ENCODE measurements around the gene SBK1. TPM values are rescaled to one million over a fixed set of nuclear protein-coding genes. Genes with fewer than 3 reads are reported as not detected.
"Not testable (repeated sequence)": the region's sequence is repeated elsewhere in the genome, so short reads cannot be mapped to it uniquely, and the experiment has no call there.

Gene SBK1
- 1 to 10 TPM; 1.3 to 2.7 (median 1.8) TPM for total RNA-seq

GRCh38 chr16:28291651-28292626 is at the start of gene SBK1:
Gene SBK1 (plus strand): TSS chr16:28292525. CDS start chr16:28317392, 24,867 bp downstream.
- H3K4me3 ChIP-seq (ENCODE audit: low read depth, poor library complexity, severe bottlenecking), result peak within 1 kb of the TSS; percentile 13
- intact Hi-C loops (cut with DNase I; ENCODE audit: low total_unique reads), result no loop called here
- TF ChIP-seq CTCF (IDR thresholded peaks at IDR 0.05) (no peak), POLR2A (IDR thresholded peaks at IDR 0.05) (no peak)
- peak in 1 of 2 donors; percentile 34 for DNase-seq (ENCODE audit: low spot score in 2 of 2)
- WGBS, 2 donors, result 2 to 3% methylated on average over 25 to 46 of the region's 88 CpGs

- DNase-seq (ENCODE audit: low spot score in 2 of 2); intact Hi-C loops (cut with DNase I; ENCODE audit: low total_unique reads); H3K4me3 ChIP-seq (ENCODE audit: low read depth, poor library complexity, severe bottlenecking): not testable (repeated sequence)
- WGBS, 2 donors, result 86 to 88% methylated on average over 2 of the region's 2 CpGs
Measured at GRCh38 chr16:28249483-28249882, 42.8 kb upstream of the SBK1 start.

GRCh38 chr16:28250999-28251398 is 41.3 kb upstream of the SBK1 start:
- intact Hi-C loops (cut with DNase I; ENCODE audit: low total_unique reads), result no loop called here
- WGBS, 2 donors, result 48 to 51% methylated on average over 3 of the region's 3 CpGs
- no peak for DNase-seq (ENCODE audit: low spot score in 2 of 2)
- TF ChIP-seq CTCF (IDR thresholded peaks at IDR 0.05), result no peak
- no peak for TF ChIP-seq POLR2A (IDR thresholded peaks at IDR 0.05)
- no peak overlapping the region for H3K4me3 ChIP-seq (ENCODE audit: low read depth, poor library complexity, severe bottlenecking)

- H3K4me3 ChIP-seq (ENCODE audit: low read depth, poor library complexity, severe bottlenecking), result no peak overlapping the region
- intact Hi-C loops (cut with DNase I; ENCODE audit: low total_unique reads), result no loop called here
- TF ChIP-seq POLR2A (IDR thresholded peaks at IDR 0.05), result no peak
- no peak for TF ChIP-seq CTCF (IDR thresholded peaks at IDR 0.05)
- no peak for DNase-seq (ENCODE audit: low spot score in 2 of 2)
- 79 to 85% methylated on average over 6 of the region's 6 CpGs for whole genome bisulfite sequencing, 2 donors
Measured at GRCh38 chr16:28254158-28254557, 38.2 kb upstream of the SBK1 start.

GRCh38 chr16:28255838-28256237 is 36.5 kb upstream of the SBK1 start:
- intact Hi-C loops (cut with DNase I; ENCODE audit: low total_unique reads), result no loop called here
- no peak overlapping the region for H3K4me3 ChIP-seq (ENCODE audit: low read depth, poor library complexity, severe bottlenecking)
- DNase-seq (ENCODE audit: low spot score in 2 of 2), result no peak
- WGBS, 2 donors, result 76 to 86% methylated on average over 12 of the region's 12 CpGs
- no peak for TF ChIP-seq POLR2A (IDR thresholded peaks at IDR 0.05)
- no peak for TF ChIP-seq CTCF (IDR thresholded peaks at IDR 0.05)

- 70 to 86% methylated on average over 4 of the region's 4 CpGs for WGBS, 2 donors
- TF ChIP-seq CTCF (IDR thresholded peaks at IDR 0.05), result no peak
- no peak for TF ChIP-seq POLR2A (IDR thresholded peaks at IDR 0.05)
- H3K4me3 ChIP-seq (ENCODE audit: low read depth, poor library complexity, severe bottlenecking), result no peak overlapping the region
- no peak for DNase-seq (ENCODE audit: low spot score in 2 of 2)
- intact Hi-C loops (cut with DNase I; ENCODE audit: low total_unique reads), result no loop called here
Measured at GRCh38 chr16:28257256-28257655, 35.1 kb upstream of the SBK1 start.

Measured in lower leg skin (tissue), 4 donors.